HepG2 (cell line): ENCODE results near the gene SLC5A6. TPM values are rescaled to one million over a fixed set of nuclear protein-coding genes. Genes with fewer than 3 reads are reported as not detected.

ENCODE experiments used
- AGO2 ChIP-seq: fragments of 200-400 bp; formaldehyde crosslinking; optimal IDR thresholded peaks from 2 replicates; pipeline ENCODE3; 2017; ENCODE audit warnings: mild to moderate bottlenecking, low read depth, low read length, moderate library complexity
- HDAC6 ChIP-seq: fragments of 200-600 bp; sonication (generic); IDR thresholded peaks from 2 replicates; pipeline ENCODE4 v1.7.0; 2017; ENCODE audit warnings: mild to moderate bottlenecking, antibody characterized with exemption, low read length, low read depth
- JDP2 ChIP-seq: sonication (generic); formaldehyde crosslinking; IDR thresholded peaks from 2 replicates; pipeline ENCODE4 v1.8.1; 2022; ENCODE audit warnings: missing genetic modification reagents, borderline replicate concordance
- MEIS1 ChIP-seq: sonication (generic); formaldehyde crosslinking; IDR thresholded peaks from 2 replicates; pipeline ENCODE4 v1.9.0; 2021; ENCODE audit warnings: mild to moderate bottlenecking, missing genetic modification reagents, moderate library complexity, borderline replicate concordance
- NFATC3 ChIP-seq: sonication (generic); formaldehyde crosslinking; IDR thresholded peaks from 2 replicates; pipeline ENCODE4 v1.5.1; 2020; ENCODE audit warnings: mild to moderate bottlenecking, missing genetic modification reagents
- NR2F1 ChIP-seq, 2 experiments: fragments of 450-650 bp in 1 of 2; formaldehyde crosslinking in 1 of 2; IDR thresholded peaks; 2 replicates each; pipeline versions ENCODE4 v1.5.0 to v1.6.1; 2016 to 2020; ENCODE audit warnings: mild to moderate bottlenecking in 1 of 2, missing compliant biosample characterization in 1 of 2, missing genetic modification reagents in 1 of 2, moderate library complexity in 1 of 2
- RARG ChIP-seq: sonication (generic); formaldehyde crosslinking; IDR thresholded peaks from 2 replicates; pipeline ENCODE4 v1.4.0; 2020; ENCODE audit warnings: low read depth, mild to moderate bottlenecking, missing genetic modification reagents
- U2AF2 ChIP-seq: fragments of 200-400 bp; formaldehyde crosslinking; IDR thresholded peaks from 2 replicates; pipeline ENCODE4 v1.6.1; 2017; ENCODE audit warnings: low read depth, mild to moderate bottlenecking, low read length
- ZBTB1 ChIP-seq: sonication (generic); formaldehyde crosslinking; IDR thresholded peaks from 2 replicates; pipeline ENCODE4 v1.4.0; 2020; ENCODE audit warnings: missing genetic modification reagents, borderline replicate concordance
- ZFYVE20 ChIP-seq: sonication (generic); formaldehyde crosslinking; IDR thresholded peaks from 2 replicates; pipeline ENCODE4 v1.8.0; 2023; ENCODE audit warnings: low read depth, mild to moderate bottlenecking, moderate library complexity, missing genetic modification reagents, borderline replicate concordance
- ZKSCAN8 ChIP-seq: IDR thresholded peaks from 2 replicates; pipeline ENCODE4 v1.6.1; 2016; ENCODE audit warnings: borderline replicate concordance, missing genetic modification reagents, missing compliant biosample characterization
- ZNF556 ChIP-seq: sonication (generic); formaldehyde crosslinking; IDR thresholded peaks from 2 replicates; pipeline ENCODE4 v1.4.0; 2020; ENCODE audit warnings: mild to moderate bottlenecking, missing genetic modification reagents, borderline replicate concordance
- ZNF674 ChIP-seq: sonication (generic); formaldehyde crosslinking; IDR thresholded peaks from 2 replicates; pipeline ENCODE4 v1.5.0; 2020; ENCODE audit warnings: low read depth, mild to moderate bottlenecking, missing genetic modification reagents
- ZNF713 ChIP-seq: sonication (generic); formaldehyde crosslinking; IDR thresholded peaks from 2 replicates; pipeline ENCODE4 v1.4.0; 2020; ENCODE audit warnings: mild to moderate bottlenecking, missing genetic modification reagents
- ZNF777 ChIP-seq: sonication (generic); formaldehyde crosslinking; IDR thresholded peaks from 2 replicates; pipeline ENCODE4 v1.4.0; 2020; ENCODE audit warnings: missing genetic modification reagents
- polyA plus RNA-seq, 8 experiments: library from polyadenylated mRNA; depleted of rRNA in 3 of 8; stranded (reverse) in 7 of 8; unstranded in 1 of 8; fragments of >200 nt; fragmentation: Illumina TruSeq in 4 of 8; extraction: Trizol in 4 of 8; gene quantifications; 2 replicates each; pipeline versions ENCODE4 v1.2.1 to v1.2.3, GENCODE V29; 2011 to 2016; ENCODE audit warnings: low read depth in 4 of 8, missing spikeins in 1 of 8, mixed read lengths in 1 of 8; ENCODE audit not compliant: insufficient read depth in 1 of 8
- total RNA-seq, 5 experiments: library from RNA; depleted of rRNA; stranded (reverse); fragments of >200 nt; fragmentation: Illumina TruSeq; extraction: Trizol; gene quantifications; 2 replicates each; pipeline ENCODE4 v1.2.3, GENCODE V29; 2016; ENCODE audit warnings: low read depth in 1 of 5
- TF ChIP-seq, protein P1 (sequence below): sonication (generic); formaldehyde crosslinking; conservative IDR thresholded peaks from 2 replicates; pipeline ENCODE4 v1.4.0; 2020; ENCODE audit warnings: missing genetic modification reagents
- TF ChIP-seq, protein P2 (sequence below): sonication (generic); formaldehyde crosslinking; IDR thresholded peaks from 2 replicates; pipeline ENCODE4 v1.4.0; 2020; ENCODE audit warnings: missing genetic modification reagents, borderline replicate concordance
- TF ChIP-seq, protein P3 (sequence below): sonication (generic); formaldehyde crosslinking; IDR thresholded peaks from 2 replicates; pipeline ENCODE4 v1.4.0; 2020; ENCODE audit warnings: mild to moderate bottlenecking, missing genetic modification reagents

The SLC5A6 gene
- total and polyA plus RNA-seq, 2 of the 13 experiments (the other 11 are each of a cell fraction or from before 2014, with no cell fraction given) = 135 to 417 TPM

DNA sequence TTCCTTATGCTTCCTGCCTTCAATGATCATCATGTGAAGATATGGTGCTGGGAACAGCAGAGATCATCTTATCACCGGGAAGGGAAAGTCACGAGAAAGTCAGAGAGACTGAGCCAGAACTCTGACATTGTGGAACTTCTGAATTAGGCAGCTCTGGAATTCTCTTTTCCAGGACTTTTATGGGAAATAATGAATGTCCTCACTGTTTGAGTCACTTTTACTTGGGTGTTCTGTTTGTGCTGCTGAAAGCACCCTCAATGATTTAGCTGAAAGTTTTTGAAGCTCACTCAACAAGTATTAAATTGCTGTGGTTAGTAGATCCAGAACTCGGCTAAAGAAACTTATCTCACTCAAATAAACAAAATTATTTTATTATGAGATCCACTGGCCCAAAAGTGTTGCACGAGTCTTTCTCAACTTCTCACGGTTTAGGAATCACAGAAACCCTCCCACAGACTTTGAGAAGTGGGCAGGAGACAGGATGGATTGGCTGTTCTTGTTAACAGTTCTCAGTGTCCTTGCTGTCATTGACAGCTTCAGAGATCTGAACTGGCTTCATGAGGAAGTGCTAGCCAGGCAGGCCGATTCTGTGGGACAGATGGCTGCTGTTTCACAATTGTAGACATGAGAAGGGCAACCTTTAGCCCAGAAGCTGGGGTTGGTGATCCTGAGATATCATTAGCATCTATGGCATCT is 26.6 kb downstream of the SLC5A6 start (continued):
- TF ChIP-seq ZNF777 (no peak), NR2F1 (CRISPR knock-in tag; IDR thresholded peaks at IDR 0.05) (no peak), ZBTB1 (no peak), RARG (CRISPR knock-in tag) (no peak), HDAC6 (no peak), ZFYVE20 (CRISPR knock-in tag) (no peak), MEIS1 (CRISPR knock-in tag) (peak; percentile 27; the same call in 1 of the 2 replicates), U2AF2 (no peak), ZNF713 (no peak), ZKSCAN8 (CRISPR knock-in tag) (peak; percentile 29; the same call in 1 of the 2 replicates), ZNF674 (CRISPR knock-in tag) (no peak), AGO2 (no peak), ZNF556 (no peak; the same call in 1 of the 2 replicates), JDP2 (CRISPR knock-in tag) (no peak), NFATC3 (CRISPR knock-in tag) (no peak)
- TF ChIP-seq, protein P1, sequence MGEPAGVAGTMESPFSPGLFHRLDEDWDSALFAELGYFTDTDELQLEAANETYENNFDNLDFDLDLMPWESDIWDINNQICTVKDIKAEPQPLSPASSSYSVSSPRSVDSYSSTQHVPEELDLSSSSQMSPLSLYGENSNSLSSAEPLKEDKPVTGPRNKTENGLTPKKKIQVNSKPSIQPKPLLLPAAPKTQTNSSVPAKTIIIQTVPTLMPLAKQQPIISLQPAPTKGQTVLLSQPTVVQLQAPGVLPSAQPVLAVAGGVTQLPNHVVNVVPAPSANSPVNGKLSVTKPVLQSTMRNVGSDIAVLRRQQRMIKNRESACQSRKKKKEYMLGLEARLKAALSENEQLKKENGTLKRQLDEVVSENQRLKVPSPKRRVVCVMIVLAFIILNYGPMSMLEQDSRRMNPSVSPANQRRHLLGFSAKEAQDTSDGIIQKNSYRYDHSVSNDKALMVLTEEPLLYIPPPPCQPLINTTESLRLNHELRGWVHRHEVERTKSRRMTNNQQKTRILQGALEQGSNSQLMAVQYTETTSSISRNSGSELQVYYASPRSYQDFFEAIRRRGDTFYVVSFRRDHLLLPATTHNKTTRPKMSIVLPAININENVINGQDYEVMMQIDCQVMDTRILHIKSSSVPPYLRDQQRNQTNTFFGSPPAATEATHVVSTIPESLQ (CRISPR knock-in tag) = no peak
- TF ChIP-seq, protein P2, sequence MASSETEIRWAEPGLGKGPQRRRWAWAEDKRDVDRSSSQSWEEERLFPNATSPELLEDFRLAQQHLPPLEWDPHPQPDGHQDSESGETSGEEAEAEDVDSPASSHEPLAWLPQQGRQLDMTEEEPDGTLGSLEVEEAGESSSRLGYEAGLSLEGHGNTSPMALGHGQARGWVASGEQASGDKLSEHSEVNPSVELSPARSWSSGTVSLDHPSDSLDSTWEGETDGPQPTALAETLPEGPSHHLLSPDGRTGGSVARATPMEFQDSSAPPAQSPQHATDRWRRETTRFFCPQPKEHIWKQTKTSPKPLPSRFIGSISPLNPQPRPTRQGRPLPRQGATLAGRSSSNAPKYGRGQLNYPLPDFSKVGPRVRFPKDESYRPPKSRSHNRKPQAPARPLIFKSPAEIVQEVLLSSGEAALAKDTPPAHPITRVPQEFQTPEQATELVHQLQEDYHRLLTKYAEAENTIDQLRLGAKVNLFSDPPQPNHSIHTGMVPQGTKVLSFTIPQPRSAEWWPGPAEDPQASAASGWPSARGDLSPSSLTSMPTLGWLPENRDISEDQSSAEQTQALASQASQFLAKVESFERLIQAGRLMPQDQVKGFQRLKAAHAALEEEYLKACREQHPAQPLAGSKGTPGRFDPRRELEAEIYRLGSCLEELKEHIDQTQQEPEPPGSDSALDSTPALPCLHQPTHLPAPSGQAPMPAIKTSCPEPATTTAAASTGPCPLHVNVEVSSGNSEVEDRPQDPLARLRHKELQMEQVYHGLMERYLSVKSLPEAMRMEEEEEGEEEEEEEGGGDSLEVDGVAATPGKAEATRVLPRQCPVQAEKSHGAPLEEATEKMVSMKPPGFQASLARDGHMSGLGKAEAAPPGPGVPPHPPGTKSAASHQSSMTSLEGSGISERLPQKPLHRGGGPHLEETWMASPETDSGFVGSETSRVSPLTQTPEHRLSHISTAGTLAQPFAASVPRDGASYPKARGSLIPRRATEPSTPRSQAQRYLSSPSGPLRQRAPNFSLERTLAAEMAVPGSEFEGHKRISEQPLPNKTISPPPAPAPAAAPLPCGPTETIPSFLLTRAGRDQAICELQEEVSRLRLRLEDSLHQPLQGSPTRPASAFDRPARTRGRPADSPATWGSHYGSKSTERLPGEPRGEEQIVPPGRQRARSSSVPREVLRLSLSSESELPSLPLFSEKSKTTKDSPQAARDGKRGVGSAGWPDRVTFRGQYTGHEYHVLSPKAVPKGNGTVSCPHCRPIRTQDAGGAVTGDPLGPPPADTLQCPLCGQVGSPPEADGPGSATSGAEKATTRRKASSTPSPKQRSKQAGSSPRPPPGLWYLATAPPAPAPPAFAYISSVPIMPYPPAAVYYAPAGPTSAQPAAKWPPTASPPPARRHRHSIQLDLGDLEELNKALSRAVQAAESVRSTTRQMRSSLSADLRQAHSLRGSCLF (CRISPR knock-in tag) = no peak
- TF ChIP-seq, protein P3, sequence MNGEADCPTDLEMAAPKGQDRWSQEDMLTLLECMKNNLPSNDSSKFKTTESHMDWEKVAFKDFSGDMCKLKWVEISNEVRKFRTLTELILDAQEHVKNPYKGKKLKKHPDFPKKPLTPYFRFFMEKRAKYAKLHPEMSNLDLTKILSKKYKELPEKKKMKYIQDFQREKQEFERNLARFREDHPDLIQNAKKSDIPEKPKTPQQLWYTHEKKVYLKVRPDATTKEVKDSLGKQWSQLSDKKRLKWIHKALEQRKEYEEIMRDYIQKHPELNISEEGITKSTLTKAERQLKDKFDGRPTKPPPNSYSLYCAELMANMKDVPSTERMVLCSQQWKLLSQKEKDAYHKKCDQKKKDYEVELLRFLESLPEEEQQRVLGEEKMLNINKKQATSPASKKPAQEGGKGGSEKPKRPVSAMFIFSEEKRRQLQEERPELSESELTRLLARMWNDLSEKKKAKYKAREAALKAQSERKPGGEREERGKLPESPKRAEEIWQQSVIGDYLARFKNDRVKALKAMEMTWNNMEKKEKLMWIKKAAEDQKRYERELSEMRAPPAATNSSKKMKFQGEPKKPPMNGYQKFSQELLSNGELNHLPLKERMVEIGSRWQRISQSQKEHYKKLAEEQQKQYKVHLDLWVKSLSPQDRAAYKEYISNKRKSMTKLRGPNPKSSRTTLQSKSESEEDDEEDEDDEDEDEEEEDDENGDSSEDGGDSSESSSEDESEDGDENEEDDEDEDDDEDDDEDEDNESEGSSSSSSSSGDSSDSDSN (CRISPR knock-in tag) = 0 out of 2 replicates have a peak, but pooled peaks have one; percentile 21
